Caco-2 (cell line): ENCODE data around the gene MCTP2. TPM values are rescaled to one million over a fixed set of nuclear protein-coding genes. Genes with fewer than 3 reads are reported as not detected.

Source experiments
- BruUV-seq: library from RNA; stranded (reverse); fragments of 400-500 nt; replicated peaks from 2 replicates; lab custom pipeline; 2021; lab: Mats Ljungman, UMichigan
- CTCF ChIA-PET: fragments of 300-600 bp; sonication (Branson Sonifier 250); formaldehyde crosslinking; loops from one replicate; lab custom pipeline; 2022; ENCODE audit warnings: antibody characterized with exemption; lab: Charles Lee
- POLR2A ChIA-PET: fragments of 300-600 bp; sonication (Branson Sonifier 250); formaldehyde crosslinking; loops from one replicate; lab custom pipeline; 2022; ENCODE audit warnings: antibody characterized with exemption; lab: Charles Lee
- DNase-seq, 2 experiments: peaks; one replicate each; pipeline versions ENCODE4 v3.0.0 to v3.0.0-alpha.2; 2020 to 2022
- H3K27me3 ChIP-seq: replicated peaks from 2 replicates; pipeline ENCODE4 v1.6.0; 2011; ENCODE audit warnings: low read length; ENCODE audit not compliant: control insufficient read depth, insufficient read depth
- H3K36me3 ChIP-seq: 2 replicates; pipeline ENCODE4 v1.5.1; 2011; ENCODE audit warnings: low read length; ENCODE audit not compliant: control insufficient read depth, insufficient read depth
- H3K4me1 ChIP-seq: fragments of 250-450 bp; sonication (Bioruptor Pico); 2 replicates; pipeline ENCODE4 v1.5.1; 2020; ENCODE audit warnings: mild to moderate bottlenecking
- H3K4me3 ChIP-seq: 2 replicates; pipeline ENCODE4 v1.5.1; 2011; ENCODE audit warnings: low read depth, mild to moderate bottlenecking, control low read depth, low read length
- H3K9me3 ChIP-seq: fragments of 250-450 bp; sonication (Bioruptor Pico); 2 replicates; pipeline ENCODE4 v1.5.1; 2020; ENCODE audit warnings: mild to moderate bottlenecking, moderate library complexity
- H3K27ac Mint-ChIP-seq: one replicate; pipeline ENCODE4 v1.8.0; 2022; ENCODE audit warnings: mixed read lengths; ENCODE audit not compliant: unreplicated experiment
- H3K27me3 Mint-ChIP-seq: one replicate; pipeline ENCODE4 v1.8.0; 2022; ENCODE audit warnings: mixed read lengths; ENCODE audit not compliant: insufficient read depth, unreplicated experiment
- H3K36me3 Mint-ChIP-seq: one replicate; pipeline ENCODE4 v1.8.0; 2022; ENCODE audit warnings: mild to moderate bottlenecking, mixed read lengths; ENCODE audit not compliant: insufficient read depth, unreplicated experiment
- H3K4me1 Mint-ChIP-seq: one replicate; pipeline ENCODE4 v1.8.0; 2022; ENCODE audit warnings: low read depth, mixed read lengths; ENCODE audit not compliant: unreplicated experiment
- H3K4me3 Mint-ChIP-seq: one replicate; pipeline ENCODE4 v1.8.0; 2022; ENCODE audit warnings: mild to moderate bottlenecking, moderate library complexity, mixed read lengths; ENCODE audit not compliant: unreplicated experiment
- H3K9me3 Mint-ChIP-seq: one replicate; pipeline ENCODE4 v1.8.0; 2022; ENCODE audit warnings: mixed read lengths; ENCODE audit not compliant: unreplicated experiment
- CTCF ChIP-seq, 2 experiments: fragments of 200-600 bp in 1 of 2; IDR thresholded peaks; 1 replicate in 1 of 2; 2 replicates in 1 of 2; pipeline versions ENCODE4 v1.5.1 to v1.8.0; 2011 to 2022; ENCODE audit warnings: antibody characterized with exemption in 1 of 2, control low read depth in 1 of 2, inconsistent platforms in 1 of 2, low read depth in 1 of 2, low read length in 1 of 2, mild to moderate bottlenecking in 1 of 2, moderate library complexity in 1 of 2; ENCODE audit not compliant: insufficient read depth in 1 of 2, severe bottlenecking in 1 of 2, unreplicated experiment in 1 of 2
- intact Hi-C: fragments of 100-400 bp; cut with micrococcal nuclease; formaldehyde crosslinking; loops from one replicate; pipeline ENCODE4 v1.10.0; 2022; ENCODE audit not compliant: unreplicated experiment
- total RNA-seq: library from RNA; stranded (reverse); gene quantifications from 2 replicates; pipeline ENCODE4 v1.2.3, GENCODE V29; 2022

The MCTP2 gene
- total RNA-seq, 1 experiment from 2014 or later = 9.9 TPM

GRCh38 chr15:94366781-94367180 is 135.4 kb downstream of the MCTP2 start:
- Histone ChIP-seq H3K4me1 (no peaks in the 10 kb centered on the region), H3K9me3 (no peaks in the 10 kb centered on the region), H3K4me3 (no peak overlapping the region), H3K36me3 (no peaks in the 10 kb centered on the region), H3K27me3 (no peaks in the 10 kb centered on the region)
- POLR2A ChIA-PET = no interaction called here
- H3K4me1 Mint-ChIP-seq = no peaks in the 10 kb centered on the region
- DNase-seq = no peak
- no peaks in the 10 kb centered on the region for H3K9me3 Mint-ChIP-seq
- no TSS peak for BruUV-seq
- no peaks in the 10 kb centered on the region for H3K27me3 Mint-ChIP-seq
- intact Hi-C loops = no loop called here
- H3K27ac Mint-ChIP-seq = no peak overlapping the region
- CTCF ChIA-PET = no interaction called here
- no peak for TF ChIP-seq CTCF (IDR thresholded peaks at IDR 0.05; ENCODE audit: insufficient read depth in 1 of 2, low read depth in 1 of 2, low read length in 1 of 2, severe bottlenecking in 1 of 2, unreplicated experiment in 1 of 2)
- H3K4me3 Mint-ChIP-seq = no peak overlapping the region
- no peaks in the 10 kb centered on the region for H3K36me3 Mint-ChIP-seq

- no peaks in the 10 kb centered on the region for H3K9me3 Mint-ChIP-seq
- Histone ChIP-seq H3K4me1 (no peaks in the 10 kb centered on the region), H3K27me3 (no peaks in the 10 kb centered on the region), H3K9me3 (no peaks in the 10 kb centered on the region), H3K4me3 (no peak overlapping the region), H3K36me3 (no peaks in the 10 kb centered on the region)
- no TSS peak for BruUV-seq
- no peaks in the 10 kb centered on the region for H3K27me3 Mint-ChIP-seq
- no peak for TF ChIP-seq CTCF (IDR thresholded peaks at IDR 0.05; ENCODE audit: insufficient read depth in 1 of 2, low read depth in 1 of 2, low read length in 1 of 2, severe bottlenecking in 1 of 2, unreplicated experiment in 1 of 2)
- no peak for DNase-seq
- POLR2A ChIA-PET = no interaction called here
- no peaks in the 10 kb centered on the region for H3K36me3 Mint-ChIP-seq
- no peak overlapping the region for H3K4me3 Mint-ChIP-seq
- no peaks in the 10 kb centered on the region for H3K4me1 Mint-ChIP-seq
- H3K27ac Mint-ChIP-seq = no peak overlapping the region
- intact Hi-C loops = no loop called here
- CTCF ChIA-PET = no interaction called here
Observed at GRCh38 chr15:94367726-94368535, 136.6 kb downstream of the MCTP2 start.

- no peak for TF ChIP-seq CTCF (IDR thresholded peaks at IDR 0.05; ENCODE audit: insufficient read depth in 1 of 2, low read depth in 1 of 2, low read length in 1 of 2, severe bottlenecking in 1 of 2, unreplicated experiment in 1 of 2)
- Mint-ChIP-seq H3K36me3 (no peaks in the 10 kb centered on the region), H3K9me3 (no peaks in the 10 kb centered on the region), H3K4me1 (no peaks in the 10 kb centered on the region), H3K4me3 (no peak overlapping the region), H3K27me3 (no peaks in the 10 kb centered on the region), H3K27ac (no peak overlapping the region)
- intact Hi-C loops = loop anchor here (5.0 kb wide), 1 partner anchor 937 kb away; no protein-coding TSS in a partner anchor
- 0 out of 2 replicates have a peak, but pooled peaks cover 1% of the 10 kb centered on the region for H3K36me3 ChIP-seq
- no peak for DNase-seq
- no peaks in the 10 kb centered on the region for H3K4me1 ChIP-seq
- BruUV-seq = no TSS peak
- H3K27me3 ChIP-seq = no peaks in the 10 kb centered on the region
- no peaks in the 10 kb centered on the region for H3K9me3 ChIP-seq
- CTCF ChIA-PET = no interaction called here
- no peak overlapping the region for H3K4me3 ChIP-seq
- POLR2A ChIA-PET = no interaction called here
Observed at GRCh38 chr15:94370206-94370935, 139.0 kb downstream of the MCTP2 start.
